GM18861 (cell line): ENCODE results near the gene PDS5B.
"Not testable (repeated sequence)": the region's sequence is repeated elsewhere in the genome, so short reads cannot be mapped to it uniquely, and the experiment has no call there.

Experiments
- ATAC-seq: cut with Tn5 transposase; IDR thresholded peaks from one replicate; pipeline ENCODE4 v1.9.1; 2021; ENCODE audit not compliant: unreplicated experiment

The PDS5B gene

DNA sequence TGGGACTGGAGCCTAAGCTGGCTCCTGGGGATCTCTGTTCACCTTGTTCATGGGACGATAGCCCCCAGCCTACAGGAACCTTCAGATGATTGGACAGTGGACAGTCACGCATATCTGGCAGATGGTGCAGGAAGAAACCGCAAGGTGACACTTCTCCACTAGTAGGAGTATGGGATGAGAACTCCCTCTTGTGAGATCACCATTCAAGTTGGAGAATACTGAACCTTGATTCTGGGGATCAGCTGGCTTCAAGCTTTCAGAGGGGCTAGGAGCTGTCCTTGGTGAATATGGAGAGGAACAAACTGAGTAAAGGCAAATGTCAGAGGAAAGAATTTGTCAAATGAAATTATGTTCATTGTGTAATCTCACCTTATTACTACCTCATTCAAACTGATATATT lies 204.5 kb downstream of the PDS5B start:
- no peak for ATAC-seq

GRCh38 chr13:32791545-32792172 lies 205.4 kb downstream of the PDS5B start:
- ATAC-seq = peak; percentile 78

- no peak for ATAC-seq
These were observed 210.5 kb downstream of the PDS5B start for GRCh38 chr13:32796754-32797153.

- ATAC-seq = no peak
These were observed 215.9 kb downstream of the PDS5B start for GRCh38 chr13:32802159-32802558.

DNA sequence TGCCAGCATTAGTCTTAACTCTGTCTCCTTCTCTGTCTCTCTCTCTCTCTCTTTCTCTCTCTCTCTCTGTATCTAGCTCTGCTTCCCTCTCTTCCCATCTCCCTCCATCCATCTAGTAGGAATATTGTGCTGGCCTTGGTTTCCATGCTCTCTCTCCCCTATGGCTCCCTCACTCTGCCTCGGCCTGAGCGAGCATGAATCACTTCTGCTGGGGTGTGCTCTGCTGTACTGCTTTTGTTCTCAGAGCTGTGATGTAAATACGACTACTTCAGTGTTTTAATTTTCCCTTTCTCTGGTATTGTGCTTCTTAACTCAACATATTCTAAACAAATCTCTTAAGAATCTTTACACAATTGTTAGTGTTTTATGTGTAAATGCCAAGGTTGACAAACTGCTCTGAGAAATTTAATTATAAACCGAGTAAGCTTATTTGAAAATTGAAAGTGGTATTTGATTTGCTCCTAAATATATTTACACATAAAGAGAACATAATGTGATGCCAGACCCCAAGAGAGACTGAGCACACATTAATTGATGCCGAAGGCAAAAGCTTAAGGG lies 218.5 kb downstream of the PDS5B start:
- no peak for ATAC-seq

GRCh38 chr13:32811297-32811800 lies 225.1 kb downstream of the PDS5B start:
- peak; percentile 61 for ATAC-seq

GRCh38 chr13:32821149-32821688 lies 235.0 kb downstream of the PDS5B start:
- no peak for ATAC-seq

GRCh38 chr13:32822771-32823170 lies 236.5 kb downstream of the PDS5B start:
- ATAC-seq = no peak

GRCh38 chr13:32823597-32823996 lies 237.3 kb downstream of the PDS5B start:
- ATAC-seq = no peak

GRCh38 chr13:32824061-32824460 lies 237.8 kb downstream of the PDS5B start:
- no peak for ATAC-seq

- no peak for ATAC-seq
These were observed 238.4 kb downstream of the PDS5B start for GRCh38 chr13:32824675-32825074.

DNA sequence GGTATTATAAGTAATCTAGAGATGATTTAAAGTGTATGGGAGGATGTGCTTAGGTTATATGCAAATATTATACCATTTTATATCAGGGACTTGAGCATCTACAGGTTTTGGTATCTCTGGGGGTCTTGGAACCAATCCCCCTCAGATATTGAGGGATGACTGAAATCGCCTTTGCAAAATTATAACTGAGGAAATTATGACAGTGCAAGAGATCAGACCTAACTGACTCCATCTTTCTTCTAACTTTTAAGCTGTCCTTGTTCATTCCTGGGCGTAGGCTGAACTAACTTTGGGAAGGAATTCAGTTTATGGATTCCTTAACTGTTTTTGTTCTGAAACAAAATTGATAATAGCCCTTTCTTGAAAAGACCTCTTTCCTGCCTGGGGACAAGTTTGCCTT lies 239.2 kb downstream of the PDS5B start:
- ATAC-seq = no peak

- ATAC-seq = not testable (repeated sequence)
These were observed 240.1 kb downstream of the PDS5B start for GRCh38 chr13:32826372-32826771.
